ENCODE measurements around the gene PRDM16.

Gene PRDM16

DNA sequence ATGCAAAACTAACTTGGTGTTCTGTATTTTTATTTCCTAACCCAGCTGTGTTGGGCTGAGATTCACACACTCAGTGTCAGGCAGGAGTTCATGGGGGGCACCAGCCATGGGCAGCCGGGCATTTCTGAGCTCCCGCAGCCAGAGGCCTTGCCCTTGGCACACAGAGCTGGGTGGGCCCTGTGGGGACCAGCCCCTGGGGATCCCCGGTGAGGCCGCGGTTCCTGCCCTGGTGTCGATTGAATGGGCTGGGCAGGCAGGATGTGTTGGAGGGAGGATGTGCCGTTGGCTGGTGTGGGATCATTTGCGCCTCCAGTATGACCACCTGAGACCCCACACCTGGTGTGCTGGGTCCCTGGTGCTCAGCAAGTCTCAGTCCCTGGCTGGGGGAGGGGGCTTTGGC lies 91.0 kb downstream of the PRDM16 start:
- no peaks in the 10 kb centered on the region for H3K9me3 ChIP-seq (replicated peaks; ENCODE audit: insufficient read depth, low read length)
- H3K79me2 ChIP-seq (ENCODE audit: low read length), result no peaks in the 10 kb centered on the region
- no peak overlapping the region for H3K4me2 ChIP-seq (ENCODE audit: low read depth, low read length)
- H3K4me3 ChIP-seq (ENCODE audit: low read length), result no peak overlapping the region
- peaks cover 89% of the 10 kb centered on the region for H3K27me3 ChIP-seq (replicated peaks; ENCODE audit: insufficient read depth, low read length)
- DNase-seq, result no peak
- H3F3A ChIP-seq (ENCODE audit: insufficient read depth, low read length), result no peaks in the 10 kb centered on the region
- H3K27ac ChIP-seq (ENCODE audit: low read length), result no peak overlapping the region
- no peak overlapping the region for H2AFZ ChIP-seq (ENCODE audit: low read length)
- no peaks in the 10 kb centered on the region for H3K9me2 ChIP-seq (replicated peaks; ENCODE audit: insufficient read depth, low read length)
- no peaks in the 10 kb centered on the region for H3K36me3 ChIP-seq (replicated peaks; ENCODE audit: insufficient read depth, low read length)
- no peak for TF ChIP-seq EZH2phosphoT487 (IDR thresholded peaks at IDR 0.05; ENCODE audit: low read length)
- TF ChIP-seq, protein P1, sequence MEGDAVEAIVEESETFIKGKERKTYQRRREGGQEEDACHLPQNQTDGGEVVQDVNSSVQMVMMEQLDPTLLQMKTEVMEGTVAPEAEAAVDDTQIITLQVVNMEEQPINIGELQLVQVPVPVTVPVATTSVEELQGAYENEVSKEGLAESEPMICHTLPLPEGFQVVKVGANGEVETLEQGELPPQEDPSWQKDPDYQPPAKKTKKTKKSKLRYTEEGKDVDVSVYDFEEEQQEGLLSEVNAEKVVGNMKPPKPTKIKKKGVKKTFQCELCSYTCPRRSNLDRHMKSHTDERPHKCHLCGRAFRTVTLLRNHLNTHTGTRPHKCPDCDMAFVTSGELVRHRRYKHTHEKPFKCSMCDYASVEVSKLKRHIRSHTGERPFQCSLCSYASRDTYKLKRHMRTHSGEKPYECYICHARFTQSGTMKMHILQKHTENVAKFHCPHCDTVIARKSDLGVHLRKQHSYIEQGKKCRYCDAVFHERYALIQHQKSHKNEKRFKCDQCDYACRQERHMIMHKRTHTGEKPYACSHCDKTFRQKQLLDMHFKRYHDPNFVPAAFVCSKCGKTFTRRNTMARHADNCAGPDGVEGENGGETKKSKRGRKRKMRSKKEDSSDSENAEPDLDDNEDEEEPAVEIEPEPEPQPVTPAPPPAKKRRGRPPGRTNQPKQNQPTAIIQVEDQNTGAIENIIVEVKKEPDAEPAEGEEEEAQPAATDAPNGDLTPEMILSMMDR (IDR thresholded peaks at IDR 0.05; ENCODE audit: low read length), result no peak
- TF ChIP-seq EZH2 (optimal IDR thresholded peaks at IDR 0.05; ENCODE audit: low read depth, low read length), result no peak
- no peak overlapping the region for H3K9ac ChIP-seq (ENCODE audit: low read length)
- H4K20me1 ChIP-seq (ENCODE audit: insufficient read depth, low read length), result no peaks in the 10 kb centered on the region
- no peaks in the 10 kb centered on the region for H3K4me1 ChIP-seq (ENCODE audit: low read length)

DNA sequence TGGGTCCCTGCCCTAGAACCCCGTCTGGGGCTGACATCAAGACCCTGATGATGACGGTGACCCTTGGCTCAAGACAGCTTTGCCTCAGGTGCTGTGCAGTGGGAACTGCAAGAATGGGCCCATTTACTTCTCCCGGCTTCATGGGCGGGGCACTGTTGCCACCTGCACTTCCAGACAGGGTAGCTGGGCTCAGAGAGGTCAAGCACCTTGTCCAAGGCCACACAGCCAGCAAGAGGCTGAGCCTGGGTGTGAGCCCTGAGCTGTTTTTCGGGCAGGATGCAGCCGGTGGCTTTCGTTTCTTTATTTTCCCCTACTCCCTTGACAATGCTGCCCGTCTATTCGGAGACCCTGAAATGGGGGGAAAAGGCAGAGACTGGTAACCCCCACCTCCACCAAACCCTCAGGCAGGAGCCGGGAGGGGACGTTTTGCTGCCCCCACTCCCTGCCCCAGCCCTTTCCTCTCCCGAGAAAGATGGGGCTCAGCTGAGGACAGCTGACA lies 91.7 kb downstream of the PRDM16 start:
- Histone ChIP-seq H3K9me2 (replicated peaks; ENCODE audit: insufficient read depth, low read length) (no peaks in the 10 kb centered on the region), H3K27ac (ENCODE audit: low read length) (no peak overlapping the region), H2AFZ (ENCODE audit: low read length) (no peak overlapping the region), H4K20me1 (ENCODE audit: insufficient read depth, low read length) (no peaks in the 10 kb centered on the region), H3K27me3 (replicated peaks; ENCODE audit: insufficient read depth, low read length) (peaks cover 85% of the 10 kb centered on the region), H3K36me3 (replicated peaks; ENCODE audit: insufficient read depth, low read length) (no peaks in the 10 kb centered on the region), H3K9ac (ENCODE audit: low read length) (no peak overlapping the region), H3K9me3 (replicated peaks; ENCODE audit: insufficient read depth, low read length) (no peaks in the 10 kb centered on the region), H3K4me1 (ENCODE audit: low read length) (no peaks in the 10 kb centered on the region), H3F3A (ENCODE audit: insufficient read depth, low read length) (no peaks in the 10 kb centered on the region), H3K4me3 (ENCODE audit: low read length) (no peak overlapping the region), H3K79me2 (ENCODE audit: low read length) (no peaks in the 10 kb centered on the region), H3K4me2 (ENCODE audit: low read depth, low read length) (no peak overlapping the region)
- DNase-seq, result no peak
- TF ChIP-seq EZH2phosphoT487 (IDR thresholded peaks at IDR 0.05; ENCODE audit: low read length) (no peak), EZH2 (optimal IDR thresholded peaks at IDR 0.05; ENCODE audit: low read depth, low read length) (no peak)
- TF ChIP-seq, protein P1 (IDR thresholded peaks at IDR 0.05; ENCODE audit: low read length), result no peak

DNA sequence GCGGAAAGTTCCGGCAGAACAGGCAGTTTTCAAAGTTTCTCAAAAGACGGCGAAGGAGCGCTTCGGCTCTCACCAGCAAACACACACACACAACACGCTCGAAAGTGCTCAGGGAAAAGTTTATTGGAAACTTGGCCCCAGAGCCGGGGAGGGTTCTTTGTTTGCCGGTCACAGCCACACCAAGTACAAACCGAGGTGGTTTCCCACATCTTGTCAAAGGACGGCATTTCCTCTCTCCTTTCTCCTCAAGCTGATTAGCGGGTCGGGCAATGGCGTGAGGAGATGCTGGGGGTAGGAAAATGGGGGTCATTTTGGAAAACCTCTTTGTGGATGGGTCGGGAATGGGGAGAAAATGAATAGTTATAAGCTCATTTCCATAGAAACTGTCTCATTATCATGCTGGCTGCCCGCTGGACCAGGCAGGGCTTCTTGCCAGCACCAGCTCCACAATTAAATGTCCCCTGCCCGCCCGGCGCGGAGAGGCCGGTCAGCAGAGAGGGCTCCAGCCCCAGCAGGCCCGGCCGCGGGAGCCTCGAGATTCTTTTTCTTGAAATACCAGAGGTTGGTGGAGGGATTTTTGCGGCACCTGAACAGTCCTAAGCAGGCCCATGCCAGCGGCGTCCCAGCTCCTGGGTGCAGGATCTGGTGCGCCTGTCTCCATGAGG lies 92.3 kb downstream of the PRDM16 start:
- no peaks in the 10 kb centered on the region for H3K9me3 ChIP-seq (replicated peaks; ENCODE audit: insufficient read depth, low read length)
- no peaks in the 10 kb centered on the region for H3K9me2 ChIP-seq (replicated peaks; ENCODE audit: insufficient read depth, low read length)
- DNase-seq, result no peak
- no peaks in the 10 kb centered on the region for H4K20me1 ChIP-seq (ENCODE audit: insufficient read depth, low read length)
- peaks cover 83% of the 10 kb centered on the region for H3K27me3 ChIP-seq (replicated peaks; ENCODE audit: insufficient read depth, low read length)
- no peaks in the 10 kb centered on the region for H3K4me1 ChIP-seq (ENCODE audit: low read length)
- H3F3A ChIP-seq (ENCODE audit: insufficient read depth, low read length), result no peaks in the 10 kb centered on the region
- H3K79me2 ChIP-seq (ENCODE audit: low read length), result no peaks in the 10 kb centered on the region
- H3K4me2 ChIP-seq (ENCODE audit: low read depth, low read length), result no peak overlapping the region
- no peaks in the 10 kb centered on the region for H3K36me3 ChIP-seq (replicated peaks; ENCODE audit: insufficient read depth, low read length)
- H3K27ac ChIP-seq (ENCODE audit: low read length), result no peak overlapping the region
- no peak overlapping the region for H3K9ac ChIP-seq (ENCODE audit: low read length)
- no peak overlapping the region for H2AFZ ChIP-seq (ENCODE audit: low read length)
- no peak overlapping the region for H3K4me3 ChIP-seq (ENCODE audit: low read length)
- TF ChIP-seq EZH2 (optimal IDR thresholded peaks at IDR 0.05; ENCODE audit: low read depth, low read length), result no peak
- TF ChIP-seq, protein P1 (IDR thresholded peaks at IDR 0.05; ENCODE audit: low read length), result no peak
- no peak for TF ChIP-seq EZH2phosphoT487 (IDR thresholded peaks at IDR 0.05; ENCODE audit: low read length)
